Measurements from ENCODE around the gene KCND3.
"Not testable (repeated sequence)": the region's sequence is repeated elsewhere in the genome, so short reads cannot be mapped to it uniquely, and the experiment has no call there.

KCND3 gene

DNA sequence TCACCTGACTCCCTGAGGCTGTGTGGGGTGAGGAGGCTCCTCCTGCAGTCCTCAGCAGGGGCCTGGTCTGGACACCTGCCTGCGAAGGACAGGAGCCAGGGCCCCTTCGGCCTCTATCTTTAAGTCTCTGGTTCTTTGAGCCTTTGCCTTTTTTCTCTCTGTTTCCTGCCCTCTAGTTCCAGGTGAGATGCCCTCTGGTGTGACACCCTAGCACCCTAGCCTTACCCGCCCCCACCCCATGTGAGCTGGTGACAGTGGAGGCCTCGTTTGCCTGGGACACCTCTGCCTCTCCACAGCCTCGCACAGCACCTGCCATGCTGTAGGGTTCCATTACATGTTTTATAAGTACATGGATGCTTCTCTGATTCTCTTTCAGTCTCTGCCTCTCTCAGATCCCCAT lies 186.5 kb downstream of the KCND3 start:
- no peak for DNase-seq

DNA sequence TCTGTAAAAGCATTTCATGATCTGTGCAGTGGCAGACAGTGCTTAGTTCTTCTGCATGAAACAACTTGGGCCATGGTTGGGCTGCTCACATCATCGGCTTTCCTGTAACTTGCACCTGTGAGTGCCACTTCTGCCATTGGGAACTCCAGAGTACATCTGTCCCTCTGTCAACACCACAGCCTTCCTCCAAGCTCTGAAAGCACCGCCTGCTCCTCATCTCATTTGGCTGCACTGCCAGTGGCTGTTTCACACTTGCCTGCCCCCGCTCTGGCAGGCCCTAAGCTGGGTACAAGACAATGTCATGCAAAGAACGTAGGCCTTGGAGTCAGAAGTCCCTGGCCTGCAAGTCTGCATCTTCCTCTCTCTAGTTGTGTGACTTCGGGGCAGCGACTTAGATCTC lies 187.4 kb downstream of the KCND3 start:
- no peak for DNase-seq

DNA sequence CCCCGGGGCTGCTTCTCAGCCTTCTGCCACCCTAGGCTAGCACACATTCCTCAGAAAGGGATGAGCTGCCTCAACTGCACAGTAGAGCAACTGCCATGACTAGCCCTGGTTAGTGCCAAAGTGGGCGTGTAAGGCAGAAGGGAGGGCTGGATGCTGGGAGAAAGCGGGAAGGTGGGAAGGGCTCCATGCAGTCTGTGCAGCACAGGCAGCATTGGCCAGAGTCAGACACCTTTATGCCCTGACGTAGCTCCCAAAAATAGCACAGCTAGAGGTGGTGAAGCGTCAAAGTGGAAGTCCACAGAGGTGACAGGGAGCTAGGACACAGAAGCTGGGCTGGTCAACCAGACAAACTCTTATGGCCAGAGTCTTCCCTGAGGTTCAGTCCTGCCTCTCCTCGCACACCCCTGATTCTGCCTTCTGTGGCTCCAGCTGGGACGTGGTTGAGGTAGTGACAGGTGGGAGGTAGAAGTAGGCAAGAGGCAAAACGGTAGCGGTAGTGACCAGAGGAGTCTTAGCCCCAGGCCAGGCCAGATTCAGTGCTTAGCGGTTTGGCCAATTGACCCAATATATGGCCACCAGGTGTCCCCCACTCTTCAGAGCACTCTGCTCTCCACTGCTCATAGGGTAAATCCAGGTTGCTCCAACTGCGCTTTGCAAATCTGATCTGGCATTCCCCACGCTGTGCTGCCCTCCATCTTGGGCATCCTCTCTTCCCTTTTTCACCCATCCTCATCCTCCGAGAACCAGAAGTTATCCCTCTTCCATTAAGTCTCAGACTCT lies 188.2 kb downstream of the KCND3 start:
- DNase-seq: no peak

DNA sequence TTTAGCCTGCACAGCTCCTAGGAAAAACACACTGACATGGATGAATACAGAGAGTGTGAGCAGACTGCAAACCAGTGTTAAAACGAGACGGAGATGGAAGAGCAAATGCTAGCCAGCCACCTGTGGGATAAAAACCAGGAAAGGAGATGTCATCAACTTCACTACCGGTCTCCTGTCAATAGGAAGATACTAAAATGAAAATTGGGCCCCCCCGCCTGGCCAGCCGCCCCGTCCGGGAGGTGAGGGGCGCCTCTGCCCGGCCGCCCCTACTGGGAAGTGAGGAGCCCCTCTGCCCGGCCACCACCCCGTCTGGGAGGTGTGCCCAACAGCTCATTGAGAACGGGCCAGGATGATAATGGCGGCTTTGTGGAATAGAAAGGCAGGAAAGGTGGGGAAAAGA lies 189.7 kb downstream of the KCND3 start:
- DNase-seq: not testable (repeated sequence)

DNA sequence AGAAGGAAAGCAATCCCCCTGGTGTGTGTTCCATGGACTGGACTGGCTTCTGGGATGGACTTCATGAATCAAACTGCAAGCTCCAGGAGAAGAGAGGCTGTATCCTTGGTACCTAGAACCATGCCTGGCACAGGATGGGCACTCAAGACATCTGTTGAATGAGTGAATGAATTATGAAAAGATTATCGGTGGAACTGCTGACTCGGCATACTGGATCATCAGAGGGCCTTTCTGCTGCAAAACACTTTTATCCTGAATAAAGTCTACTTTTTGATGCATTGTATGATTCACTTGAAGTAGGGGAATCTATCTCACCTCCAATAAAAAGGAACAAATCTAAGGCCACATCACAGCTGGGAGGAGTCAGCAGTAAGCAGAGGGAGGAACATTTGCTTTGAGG lies 190.9 kb downstream of the KCND3 start:
- DNase-seq: no peak

DNA sequence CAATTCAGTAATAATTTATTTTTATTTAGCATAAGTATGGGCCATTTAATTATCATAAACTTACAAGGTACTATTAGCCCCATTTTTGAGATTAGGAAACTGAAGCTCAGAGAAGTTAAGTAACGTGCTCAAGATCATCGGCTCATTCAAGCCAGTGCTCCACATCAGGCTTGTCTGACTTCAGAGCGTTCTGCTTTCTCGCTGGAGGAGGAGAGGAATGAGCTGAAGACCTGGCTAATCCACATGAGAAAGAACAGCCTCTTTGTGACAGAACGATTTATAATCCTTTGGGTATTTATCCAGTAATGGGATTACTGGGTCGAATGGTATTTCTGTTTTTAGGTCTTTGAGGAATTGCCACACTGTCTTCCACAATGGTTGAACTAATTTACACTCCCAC lies 194.1 kb downstream of the KCND3 start:
- DNase-seq: no peak

DNA sequence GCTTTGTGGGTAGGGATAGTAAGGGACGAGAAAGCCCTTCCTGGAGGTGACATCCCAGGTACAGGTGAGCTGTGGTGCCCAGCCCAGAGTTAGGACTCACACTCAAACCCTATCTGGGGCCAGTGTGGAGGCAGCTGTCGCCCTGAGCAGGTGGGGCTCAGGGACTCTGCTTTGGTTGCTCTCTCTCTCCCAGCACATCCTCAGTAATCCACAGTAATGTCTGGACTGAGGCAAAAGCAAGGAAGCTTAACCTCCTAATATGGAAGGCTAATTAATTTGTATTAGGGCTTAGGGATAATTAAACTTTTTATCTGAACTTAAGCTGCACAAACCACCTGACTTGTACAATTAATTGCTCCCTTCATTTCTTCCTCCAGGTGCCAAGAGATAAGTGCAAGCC lies 195.5 kb downstream of the KCND3 start:
- no peak for DNase-seq

DNA sequence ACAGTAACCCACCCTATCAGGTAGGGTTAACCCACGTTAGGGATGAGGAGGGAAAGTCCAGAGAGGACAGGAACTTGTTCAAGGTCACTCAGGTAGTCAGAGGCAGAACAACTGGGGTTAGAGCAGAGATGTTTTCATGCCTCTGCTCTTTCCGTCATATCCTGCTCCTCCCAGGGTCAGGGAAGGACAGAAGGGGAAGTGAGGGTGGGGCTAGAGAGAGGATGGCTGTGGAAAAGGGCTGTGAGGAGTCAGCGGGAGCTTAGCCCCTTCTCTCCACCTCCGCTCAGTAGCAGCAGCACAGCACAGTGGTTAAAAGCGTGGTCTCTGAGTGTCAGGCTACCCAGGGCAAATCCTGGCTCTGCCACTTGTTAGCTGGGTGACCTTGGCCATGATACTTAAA lies 197.2 kb downstream of the KCND3 start:
- no peak for DNase-seq

DNA sequence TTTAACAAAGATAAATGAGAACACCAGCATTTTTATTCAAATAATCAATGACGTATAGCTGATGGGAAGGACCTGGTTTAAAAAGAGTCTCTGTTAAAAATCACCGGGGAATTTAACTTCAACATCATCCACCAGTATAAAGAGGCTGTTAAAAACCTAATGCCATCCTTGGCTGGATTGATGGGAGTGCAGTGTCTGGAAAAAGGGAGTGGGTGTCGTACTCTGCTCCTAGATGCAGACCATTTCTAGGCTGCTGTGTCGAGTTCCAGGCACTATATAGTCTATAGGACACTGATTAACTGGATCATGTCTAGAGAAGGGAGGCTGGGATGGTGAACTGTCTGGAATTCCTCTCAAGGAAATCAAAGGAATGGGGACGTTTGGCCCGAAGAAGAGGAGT lies 197.7 kb downstream of the KCND3 start:
- DNase-seq: no peak

DNA sequence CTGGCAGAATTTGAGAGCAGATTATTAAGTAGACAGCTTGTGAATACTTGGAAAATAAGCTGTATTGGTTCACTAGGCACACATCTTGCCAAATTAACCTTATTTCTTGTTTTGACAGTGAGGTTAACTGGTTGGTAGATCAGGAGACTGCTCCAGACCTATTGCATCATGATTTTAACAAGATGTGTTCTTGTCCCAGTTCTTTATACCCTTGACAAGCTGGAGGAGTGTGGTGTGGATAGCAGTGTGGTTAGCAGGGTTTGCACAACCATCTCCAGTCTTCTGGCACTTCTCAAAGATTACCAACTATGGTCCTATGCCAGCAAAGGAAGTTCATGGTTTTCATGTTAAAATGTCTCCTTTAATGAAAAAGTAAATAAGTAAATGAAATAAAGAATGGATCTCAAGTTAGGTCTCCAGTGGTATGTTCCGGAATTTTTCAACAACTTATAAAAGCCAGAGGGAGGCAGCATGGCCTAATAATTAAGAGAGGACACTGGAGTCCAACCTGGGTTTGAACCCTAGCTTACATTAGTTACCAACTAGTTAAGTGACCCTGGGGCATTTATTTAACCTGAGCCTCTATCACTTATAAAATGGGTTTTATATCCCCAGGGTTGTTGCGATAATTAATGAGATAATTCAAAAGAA lies 199.7 kb downstream of the KCND3 start:
- no peak for DNase-seq

DNA sequence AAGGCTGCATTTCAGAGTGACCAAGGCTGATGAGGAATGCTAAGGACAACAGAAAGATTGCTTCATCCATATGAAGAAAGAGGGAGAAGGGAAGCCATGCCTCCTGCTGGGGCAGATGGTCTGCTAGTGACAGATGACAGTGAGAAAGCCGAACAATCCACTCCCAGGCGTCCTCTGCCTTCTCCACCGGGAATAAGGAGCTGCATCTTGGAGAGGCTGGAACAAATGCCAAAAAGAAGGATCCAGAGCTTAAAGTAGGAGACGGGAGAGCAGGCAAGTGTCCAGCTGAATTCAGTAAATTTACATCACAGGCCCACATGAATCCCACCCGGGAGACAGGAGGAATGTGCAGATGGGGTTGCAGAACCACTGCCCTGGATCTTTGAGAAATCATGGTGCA lies 200.3 kb downstream of the KCND3 start:
- no peak for DNase-seq

DNA sequence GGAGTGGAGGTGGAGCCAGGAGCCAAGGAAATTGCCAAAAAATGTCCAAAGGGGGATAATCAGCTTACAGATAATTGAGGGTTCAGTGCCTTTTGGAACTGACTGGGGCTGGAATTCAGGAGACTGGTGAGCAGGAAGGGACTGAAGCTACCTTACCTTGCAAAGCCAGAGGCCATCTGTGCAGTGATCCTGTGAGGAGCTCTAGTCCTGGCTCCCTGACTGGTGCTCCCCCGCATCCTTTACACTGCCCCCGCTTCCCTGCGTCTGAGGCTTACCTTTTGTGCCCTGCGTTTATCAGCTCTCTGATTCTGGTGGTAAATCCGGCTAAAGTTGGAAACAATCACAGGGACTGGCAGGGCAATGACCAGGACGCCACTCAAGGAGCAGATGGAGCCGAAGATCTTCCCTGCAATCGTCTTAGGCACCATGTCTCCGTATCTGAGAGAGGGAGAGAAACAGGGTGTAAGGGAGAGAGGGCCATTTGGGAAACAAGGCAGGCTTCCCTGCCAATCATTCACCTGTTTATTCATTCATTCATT lies 202.7 kb downstream of the KCND3 start:
- no peak for DNase-seq

DNA sequence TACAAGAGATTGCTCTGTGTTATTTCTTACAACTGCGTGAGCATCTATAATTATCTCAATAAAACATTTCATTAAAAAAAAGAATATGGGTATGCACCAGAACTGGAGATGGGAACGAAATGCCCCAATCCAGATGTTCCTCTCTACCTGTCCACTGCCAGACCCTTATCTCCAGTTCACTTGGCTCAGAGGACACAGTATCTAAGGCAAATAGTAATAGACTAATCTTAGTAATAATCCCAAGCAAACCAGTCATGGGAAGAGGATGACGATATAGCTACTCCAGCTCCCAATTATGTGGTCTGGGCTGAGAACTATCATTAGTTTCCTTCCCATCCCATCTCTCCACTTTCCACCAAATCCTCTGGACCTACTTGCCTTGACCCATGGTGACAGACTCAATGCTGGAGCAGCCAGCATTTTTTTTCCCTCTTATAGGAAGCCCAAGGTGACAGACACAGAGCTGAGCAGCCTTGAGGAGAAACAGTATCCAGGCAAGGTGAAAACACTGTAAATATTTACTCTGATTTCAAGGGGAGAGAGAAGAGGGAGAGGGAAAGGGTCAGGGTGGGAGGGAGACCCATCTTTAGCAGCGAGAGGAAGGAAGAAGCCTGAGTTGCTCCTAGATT lies 205.1 kb downstream of the KCND3 start:
- no peak for DNase-seq

DNA sequence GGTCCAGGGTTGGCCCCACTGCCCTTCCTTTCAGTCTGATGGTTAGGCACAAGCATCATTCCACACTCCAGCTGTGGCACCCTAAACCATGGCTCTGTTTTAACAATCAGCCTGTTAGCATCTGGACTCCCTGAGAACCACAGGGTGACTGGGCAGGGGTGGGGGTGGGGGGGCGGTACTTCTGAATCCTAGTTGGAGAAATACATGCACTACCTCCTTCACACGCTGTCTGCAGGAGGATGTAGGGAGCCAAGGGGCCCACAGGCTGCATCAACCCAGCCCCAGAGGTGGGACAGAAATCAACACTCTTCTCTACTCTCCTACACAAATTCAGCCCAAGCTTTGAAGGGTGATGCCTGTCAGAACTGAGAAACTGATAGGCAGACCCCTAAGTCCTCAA lies 209.9 kb downstream of the KCND3 start:
- DNase-seq: no peak

DNA sequence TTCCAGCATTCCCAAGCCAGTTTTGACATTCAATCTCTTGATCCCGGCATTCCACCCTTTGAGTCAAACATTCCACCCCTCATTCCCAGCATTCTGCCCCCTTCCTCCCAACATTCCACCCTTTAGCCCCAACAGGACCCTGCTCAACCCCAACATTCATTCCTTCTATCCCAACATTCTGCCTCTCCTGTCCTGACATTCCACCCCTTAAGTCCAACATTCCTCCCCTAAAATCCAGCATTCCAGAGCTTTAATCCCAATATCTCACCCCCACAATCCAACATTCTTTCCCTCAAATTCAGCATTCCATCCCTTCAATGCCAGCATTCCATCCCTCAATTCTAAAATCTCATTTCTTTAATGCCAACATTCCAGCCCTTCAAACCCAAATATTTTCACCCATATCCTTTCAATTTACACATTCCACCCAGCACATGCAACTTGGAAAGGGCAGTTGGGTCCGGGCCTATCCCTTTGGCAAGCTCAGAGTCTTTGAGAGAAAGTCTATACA lies 210.9 kb downstream of the KCND3 start:
- DNase-seq: no peak

DNA sequence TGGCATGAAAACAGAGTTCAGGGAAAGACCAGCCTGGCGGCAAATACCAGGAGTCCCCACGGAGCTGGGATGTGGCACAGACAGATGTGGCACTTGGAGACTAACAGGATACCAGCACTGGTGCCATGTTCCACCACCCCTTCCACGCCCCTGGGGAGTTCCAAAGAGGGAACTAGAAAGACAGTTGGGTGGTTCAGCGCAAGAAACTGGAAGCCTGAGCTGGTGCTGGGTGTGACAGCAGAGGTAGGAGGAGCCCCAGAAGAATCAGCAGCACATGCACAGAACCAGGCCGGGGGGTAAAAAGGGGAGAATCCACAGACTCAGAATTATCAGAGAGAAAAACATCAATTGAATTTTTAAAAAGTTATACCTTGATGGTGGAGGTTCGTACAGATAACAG lies 211.4 kb downstream of the KCND3 start:
- no peak for DNase-seq

DNA sequence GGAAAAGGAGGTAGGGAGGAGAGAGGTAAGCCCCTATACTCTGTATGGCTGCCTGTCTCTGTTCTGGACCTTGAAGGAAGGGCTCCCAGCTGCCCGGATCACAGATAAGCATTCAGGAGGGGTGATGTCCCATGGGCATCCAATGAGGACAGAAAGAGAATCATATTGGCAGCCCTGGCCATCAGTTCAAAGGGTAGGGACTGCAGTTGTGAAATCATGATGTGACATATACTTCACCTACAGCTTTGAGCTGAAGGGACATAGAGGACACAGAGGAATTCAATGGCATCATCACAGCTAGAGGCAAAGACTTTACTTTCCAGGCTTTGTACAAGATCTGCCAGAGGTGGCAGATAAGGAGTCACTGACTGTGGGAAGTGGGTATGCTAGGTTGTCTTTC lies 212.2 kb downstream of the KCND3 start:
- no peak for DNase-seq

DNA sequence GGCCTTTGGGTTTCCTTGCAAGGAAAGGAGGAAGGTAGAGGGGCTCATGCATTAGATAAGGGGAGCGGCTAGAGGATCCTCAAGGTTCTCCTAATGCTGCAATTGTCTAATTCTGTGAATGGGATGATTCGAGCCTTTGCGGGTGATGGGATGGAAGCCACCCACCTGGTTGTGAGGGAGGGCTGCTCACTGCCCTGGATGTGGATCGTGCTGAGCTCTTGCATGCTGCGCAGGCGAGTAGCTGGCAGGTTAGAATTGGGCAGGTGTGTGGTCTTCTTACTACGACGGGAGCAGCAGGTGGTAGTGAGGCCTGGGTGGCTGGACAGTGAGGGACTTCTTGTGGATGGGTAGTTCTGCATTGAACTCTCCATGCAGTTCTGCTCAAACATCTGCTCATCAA lies 212.6 kb downstream of the KCND3 start:
- DNase-seq: no peak

DNA sequence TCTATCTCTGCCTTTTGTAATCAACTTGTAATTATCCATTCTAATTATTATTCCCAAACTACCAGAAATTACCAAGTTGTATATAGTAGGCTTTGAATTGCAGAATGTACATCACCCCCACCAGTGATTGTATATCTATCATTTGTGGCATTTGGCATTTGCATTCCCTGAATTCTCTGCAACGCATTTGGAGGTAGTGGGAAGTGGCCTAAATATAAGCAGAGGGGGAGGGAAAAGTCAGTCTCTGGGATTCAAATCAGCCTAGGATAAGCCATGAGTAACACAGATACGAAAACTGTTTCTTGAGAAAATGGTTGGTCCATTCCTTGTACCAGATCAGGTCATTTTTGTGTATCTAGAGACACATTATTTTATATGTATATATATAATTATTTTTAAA lies 213.1 kb downstream of the KCND3 start:
- DNase-seq: no peak

DNA sequence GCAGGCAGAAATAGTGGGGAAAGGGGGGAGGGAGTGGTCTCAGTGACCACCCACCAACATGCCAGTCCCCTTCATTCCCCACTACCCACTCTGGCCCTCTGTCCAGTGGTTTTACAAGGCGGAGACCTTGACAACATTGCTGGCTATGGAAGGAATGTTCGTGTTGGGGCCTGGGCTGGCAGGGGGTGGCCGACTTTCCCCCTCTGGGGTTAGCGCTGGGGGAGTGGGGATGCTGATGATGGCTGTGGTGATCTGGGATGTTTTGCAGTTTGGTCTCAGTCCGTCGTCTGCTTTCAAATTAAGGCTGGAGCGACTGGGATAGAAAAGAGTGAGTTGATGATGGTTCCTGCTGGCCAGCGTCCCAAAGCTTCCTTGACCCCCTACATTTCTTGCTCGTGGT lies 213.5 kb downstream of the KCND3 start:
- no peak for DNase-seq

DNA sequence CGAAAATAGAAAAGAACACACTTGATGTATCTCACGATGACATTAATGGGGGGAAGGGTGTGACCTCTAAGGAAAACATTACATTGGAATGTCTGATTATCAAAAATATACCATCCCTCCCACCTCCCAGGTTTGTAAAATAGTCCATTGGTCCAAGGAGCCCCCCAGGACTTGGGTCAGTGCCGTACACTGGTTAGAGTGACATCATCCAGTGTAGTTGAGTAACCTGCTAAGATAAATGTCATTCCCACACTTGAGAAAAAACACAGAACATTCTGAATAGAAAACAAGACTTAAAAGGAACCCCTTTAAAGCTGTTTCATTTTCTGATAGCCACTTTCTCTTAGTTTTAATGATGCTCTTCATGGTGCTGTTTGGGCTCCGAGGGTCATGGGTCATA lies 218.6 kb downstream of the KCND3 start:
- DNase-seq: no peak

DNA sequence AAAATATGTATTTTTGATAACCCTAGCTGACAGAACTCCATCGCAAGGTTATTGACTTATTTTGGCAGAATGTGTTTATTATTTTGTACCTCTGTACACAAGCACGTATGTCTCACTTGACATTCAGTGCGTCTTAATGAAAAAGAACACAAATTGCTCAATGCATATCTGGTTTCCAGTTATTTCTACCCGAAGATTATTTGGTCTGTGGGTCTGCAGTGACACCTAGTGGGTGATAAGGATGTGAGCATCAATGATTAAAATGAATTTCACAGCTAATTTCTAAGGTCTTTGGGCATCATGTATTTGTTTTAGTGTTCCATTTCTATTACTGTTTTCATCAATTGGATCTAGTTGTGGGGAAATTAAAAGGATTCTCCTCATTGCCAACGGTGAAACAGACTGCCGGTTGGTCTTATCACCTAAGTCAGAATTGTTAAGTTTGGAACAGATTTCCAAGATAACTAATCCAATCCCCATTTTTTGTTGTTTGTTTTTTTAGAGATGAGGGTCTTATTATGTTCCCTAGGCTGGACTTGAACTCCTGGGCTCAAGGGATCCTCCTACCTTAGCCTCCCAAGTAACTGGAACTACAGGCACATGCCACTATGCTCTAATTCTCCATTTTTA lies 219.8 kb downstream of the KCND3 start:
- peak; percentile 62 to 75 for DNase-seq

DNA sequence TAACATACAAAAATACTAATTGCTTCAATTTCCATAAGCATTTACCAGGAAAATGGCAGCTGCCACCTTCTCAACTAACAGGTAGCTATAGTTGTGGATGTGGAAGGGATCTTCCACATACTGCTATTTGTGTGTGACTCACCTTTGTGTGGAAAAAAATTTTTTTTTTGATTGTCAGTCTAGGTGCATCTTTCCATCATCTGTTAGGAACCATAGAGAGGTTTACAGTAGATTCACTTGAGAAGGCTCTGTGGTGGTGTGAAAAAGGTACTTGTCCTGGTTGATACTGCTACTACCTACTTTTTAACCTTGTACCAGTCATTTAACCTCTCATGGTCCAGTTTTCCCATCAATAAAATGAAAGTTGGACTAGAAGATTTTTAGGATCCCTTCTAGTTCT lies 220.8 kb downstream of the KCND3 start:
- no peak for DNase-seq

Data from CD4-positive, alpha-beta T cell treated with Interferon alpha-2 for 1 hour (primary cell).